NOMO-1 (cell line): Measurements from ENCODE around the gene EFNA4.

Source experiments
- DNase-seq, 2 experiments: peaks; one replicate each; lab custom pipeline; 2025; ENCODE audit not compliant: unreplicated experiment in 2 of 2; lab: John Stamatoyannopoulos, UW

Gene EFNA4

GRCh38 chr1:155071701-155072100, 8.2 kb downstream of the EFNA4 start:
- DNase-seq, result peak in 1 of 2 experiments; percentile 24

GRCh38 chr1:155072531-155073289, 9.2 kb downstream of the EFNA4 start:
- no peak for DNase-seq

GRCh38 chr1:155073377-155074242, 10.1 kb downstream of the EFNA4 start:
- DNase-seq, result no peak

GRCh38 chr1:155075535-155075934, 12.0 kb downstream of the EFNA4 start:
- no peak for DNase-seq

- DNase-seq, result no peak
Measured at GRCh38 chr1:155076371-155076770, 12.8 kb downstream of the EFNA4 start.

GRCh38 chr1:155077346-155077745, 13.8 kb downstream of the EFNA4 start:
- no peak for DNase-seq

- DNase-seq, result no peak
Measured at GRCh38 chr1:155077758-155078445, 14.4 kb downstream of the EFNA4 start.

- DNase-seq, result no peak
Measured at GRCh38 chr1:155078469-155079209, 15.1 kb downstream of the EFNA4 start, which contains the start of gene EFNA3. EFNA3 (plus strand) TSS chr1:155078837; CDS start chr1:155078942, 105 bp downstream.

GRCh38 chr1:155079210-155079486, 15.6 kb downstream of the EFNA4 start:
- no peak for DNase-seq

- DNase-seq, result no peak
Measured at GRCh38 chr1:155079487-155080311, 16.2 kb downstream of the EFNA4 start.

GRCh38 chr1:155080312-155081228, 17.0 kb downstream of the EFNA4 start:
- DNase-seq, result no peak

GRCh38 chr1:155081472-155082300, 18.1 kb downstream of the EFNA4 start:
- peak; percentile 20 to 26 for DNase-seq

- DNase-seq, result no peak
Measured at GRCh38 chr1:155082301-155083051, 18.9 kb downstream of the EFNA4 start.

- no peak for DNase-seq
Measured at GRCh38 chr1:155083052-155083541, 19.6 kb downstream of the EFNA4 start.

GRCh38 chr1:155083865-155084721, 20.6 kb downstream of the EFNA4 start:
- no peak for DNase-seq
